K562 (cell line): ENCODE results near the gene OPRD1. TPM values are rescaled to one million over a fixed set of nuclear protein-coding genes. Genes with fewer than 3 reads are reported as not detected.

Experiments used
- CBFA2T2 ChIP-seq: fragments of 450-650 bp; conservative IDR thresholded peaks from 2 replicates; pipeline ENCODE4 v1.6.1; 2017; ENCODE audit warnings: mild to moderate bottlenecking
- CCNT2 ChIP-seq: IDR thresholded peaks from 2 replicates; pipeline ENCODE4 v1.6.1; 2011; ENCODE audit warnings: borderline replicate concordance, low read depth, mild to moderate bottlenecking, moderate library complexity, mixed read lengths, low read length; ENCODE audit not compliant: insufficient read length; ENCODE audit errors: extremely low read depth
- DACH1 ChIP-seq: fragments of 450-650 bp; IDR thresholded peaks from 2 replicates; pipeline ENCODE4 v1.6.1; 2018; ENCODE audit not compliant: partially characterized antibody
- FUS ChIP-seq: fragments of 200-400 bp; formaldehyde crosslinking; optimal IDR thresholded peaks from 2 replicates; pipeline ENCODE3; 2017; ENCODE audit warnings: low read depth, low read length
- GABPB2 ChIP-seq: fragments of 250-450 bp; sonication (Bioruptor Pico); conservative IDR thresholded peaks from 2 replicates; pipeline ENCODE4 v1.5.1; 2021; ENCODE audit warnings: mild to moderate bottlenecking
- HDAC3 ChIP-seq: fragments of 450-650 bp; IDR thresholded peaks from 2 replicates; pipeline ENCODE4 v1.6.1; 2018; ENCODE audit warnings: borderline replicate concordance, mild to moderate bottlenecking, moderate library complexity; ENCODE audit not compliant: partially characterized antibody
- MTA2 ChIP-seq: fragments of 450-650 bp; IDR thresholded peaks from 2 replicates; pipeline ENCODE4 v1.6.1; 2016; ENCODE audit warnings: low read depth
- POLR2G ChIP-seq: fragments of 200-400 bp; formaldehyde crosslinking; IDR thresholded peaks from 2 replicates; pipeline ENCODE4 v1.6.1; 2017; ENCODE audit warnings: low read depth, mild to moderate bottlenecking, antibody characterized with exemption, low read length, moderate library complexity
- POLR2H ChIP-seq: IDR thresholded peaks from 2 replicates; pipeline ENCODE4 v1.6.1; 2016; ENCODE audit warnings: missing genetic modification characterization, low read depth, mild to moderate bottlenecking, control low read depth, missing compliant biosample characterization, moderate library complexity
- PTTG1 ChIP-seq: fragments of 450-650 bp; IDR thresholded peaks from 2 replicates; pipeline ENCODE4 v1.6.1; 2016; ENCODE audit warnings: low read depth, mild to moderate bottlenecking, missing genetic modification characterization, missing compliant biosample characterization
- RNF2 ChIP-seq: sonication (generic); IDR thresholded peaks from 2 replicates; pipeline ENCODE4 v1.6.1; 2016
- SIX5 ChIP-seq, 2 experiments: IDR thresholded peaks; 2 replicates each; pipeline ENCODE4 v1.6.1; 2011; ENCODE audit warnings: low read length in 2 of 2, borderline replicate concordance in 1 of 2, low read depth in 1 of 2, mild to moderate bottlenecking in 1 of 2, moderate library complexity in 1 of 2; ENCODE audit not compliant: insufficient read depth in 1 of 2
- SRSF7 ChIP-seq: fragments of 200-400 bp; formaldehyde crosslinking; optimal IDR thresholded peaks from 2 replicates; pipeline ENCODE3; 2017; ENCODE audit warnings: mild to moderate bottlenecking, low read depth, low read length
- TAF9B ChIP-seq: fragments of 450-650 bp; IDR thresholded peaks from 2 replicates; pipeline ENCODE4 v1.6.1; 2018; ENCODE audit warnings: mild to moderate bottlenecking; ENCODE audit not compliant: partially characterized antibody
- TCF7 ChIP-seq: sonication (generic); IDR thresholded peaks from 2 replicates; pipeline ENCODE4 v1.6.1; 2016; ENCODE audit warnings: antibody characterized with exemption, borderline replicate concordance
- TEAD1 ChIP-seq, 2 experiments: fragments of 450-650 bp in 1 of 2; sonication (generic) in 1 of 2; formaldehyde crosslinking; IDR thresholded peaks; 2 replicates each; pipeline versions ENCODE4 v1.4.0 to v1.8.0; 2020 to 2022; ENCODE audit warnings: mild to moderate bottlenecking in 2 of 2, missing genetic modification reagents in 1 of 2
- TRIM24 ChIP-seq, 2 experiments: fragments of 450-650 bp; IDR thresholded peaks; 2 replicates each; pipeline ENCODE4 v1.6.1; 2016
- XRCC3 ChIP-seq: fragments of 450-650 bp; IDR thresholded peaks from 2 replicates; pipeline ENCODE4 v1.6.1; 2017; ENCODE audit warnings: mild to moderate bottlenecking, moderate library complexity
- ZNF764 ChIP-seq: fragments of 250-450 bp; sonication (Bioruptor Pico); IDR thresholded peaks from 2 replicates; pipeline ENCODE4 v1.4.0; 2020; ENCODE audit warnings: low read depth, mild to moderate bottlenecking, moderate library complexity
- ZNF766 ChIP-seq: fragments of 200-800 bp; sonication (Bioruptor generic); conservative IDR thresholded peaks from 2 replicates; pipeline ENCODE4 v1.6.1; 2016; ENCODE audit warnings: missing genetic modification characterization, missing compliant biosample characterization
- polyA plus RNA-seq, 8 experiments: library from polyadenylated mRNA; depleted of rRNA in 4 of 8; stranded (reverse) in 5 of 8; unstranded in 3 of 8; fragments of >200 nt; fragmentation: Nextera tagmentation in 2 of 8; fragmentation: Illumina TruSeq in 1 of 8; extraction: Ambion mirVana in 2 of 8; extraction: Trizol in 1 of 8; gene quantifications; 2 replicates each; pipeline versions ENCODE4 v1.2.1 to v1.2.3, GENCODE V29; 2011 to 2014; ENCODE audit warnings: inconsistent platforms in 1 of 8, missing spikeins in 1 of 8
- total RNA-seq, 7 experiments: library from RNA; depleted of rRNA in 6 of 7; stranded (reverse); fragments of >200 nt in 6 of 7; fragmentation: Illumina TruSeq in 2 of 7; extraction: Trizol in 2 of 7; gene quantifications; 2 replicates each; pipeline versions ENCODE4 v1.2.1 to v1.2.3, GENCODE V29; 2011 to 2021; ENCODE audit warnings: low replicate concordance in 1 of 7
- TF ChIP-seq, protein P1 (sequence below): fragments of 450-650 bp; IDR thresholded peaks from one replicate; pipeline ENCODE4 v1.6.1; 2018; ENCODE audit warnings: mild to moderate bottlenecking, moderate library complexity; ENCODE audit not compliant: partially characterized antibody
- TF ChIP-seq, protein P2 (sequence below): fragments of 250-450 bp; sonication (Bioruptor Pico); IDR thresholded peaks from 2 replicates; pipeline ENCODE4 v1.4.0; 2020; ENCODE audit warnings: mild to moderate bottlenecking, moderate library complexity
- TF ChIP-seq, protein P3 (sequence below): sonication (generic); formaldehyde crosslinking; IDR thresholded peaks from 2 replicates; pipeline ENCODE4 v1.8.1; 2023; ENCODE audit warnings: mild to moderate bottlenecking, missing genetic modification reagents
- TF ChIP-seq, protein P4 (sequence below): fragments of 250-450 bp; sonication (Bioruptor Pico); IDR thresholded peaks from 2 replicates; pipeline ENCODE4 v1.5.0; 2020; ENCODE audit warnings: mild to moderate bottlenecking

The OPRD1 gene
- total and polyA plus RNA-seq, 9 of the 15 experiments (the other 6 are each of a cell fraction or from before 2014, with no cell fraction given) = under 0.01 to 0.03 (median under 0.01) TPM; not detected in 6

DNA sequence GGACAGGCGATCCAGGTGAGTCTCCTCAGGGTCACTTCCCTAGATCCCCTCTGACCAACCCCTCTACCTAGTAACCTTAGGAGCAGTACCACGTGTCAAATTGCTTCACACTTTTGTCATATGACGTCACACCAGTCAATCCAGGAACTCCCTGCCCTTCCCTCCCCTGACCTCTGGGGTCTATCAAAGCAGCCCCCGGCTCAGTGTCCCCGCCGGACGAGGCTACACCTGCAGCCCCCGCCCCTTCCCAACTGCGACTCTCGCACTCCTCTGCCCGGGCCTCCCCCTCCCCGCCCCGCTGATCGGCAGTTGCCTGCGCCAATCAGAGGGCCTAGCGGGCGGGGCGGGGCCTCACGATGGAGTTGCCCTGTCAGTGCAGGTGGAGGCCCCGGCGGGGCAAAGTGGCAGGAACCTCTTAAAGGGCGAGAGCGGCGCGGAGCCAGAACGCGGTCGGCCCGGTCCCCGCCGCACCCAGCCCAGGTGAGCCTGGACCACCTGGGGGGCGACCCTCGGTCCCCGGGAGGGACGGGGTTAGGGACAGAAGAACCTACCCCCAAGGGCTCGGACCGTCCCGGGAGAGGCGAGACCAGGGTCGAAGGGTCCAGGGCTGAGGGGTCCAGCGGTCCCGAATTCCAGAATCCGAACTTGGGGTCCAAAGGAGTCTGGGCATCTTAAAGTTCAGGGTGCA lies 74.9 kb downstream of the OPRD1 start (continued):
- TF ChIP-seq FUS = no peak
- TF ChIP-seq TAF9B = no peak
- TF ChIP-seq, protein P1, sequence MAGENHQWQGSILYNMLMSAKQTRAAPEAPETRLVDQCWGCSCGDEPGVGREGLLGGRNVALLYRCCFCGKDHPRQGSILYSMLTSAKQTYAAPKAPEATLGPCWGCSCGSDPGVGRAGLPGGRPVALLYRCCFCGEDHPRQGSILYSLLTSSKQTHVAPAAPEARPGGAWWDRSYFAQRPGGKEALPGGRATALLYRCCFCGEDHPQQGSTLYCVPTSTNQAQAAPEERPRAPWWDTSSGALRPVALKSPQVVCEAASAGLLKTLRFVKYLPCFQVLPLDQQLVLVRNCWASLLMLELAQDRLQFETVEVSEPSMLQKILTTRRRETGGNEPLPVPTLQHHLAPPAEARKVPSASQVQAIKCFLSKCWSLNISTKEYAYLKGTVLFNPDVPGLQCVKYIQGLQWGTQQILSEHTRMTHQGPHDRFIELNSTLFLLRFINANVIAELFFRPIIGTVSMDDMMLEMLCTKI = no peak
- TF ChIP-seq CCNT2 = peak; percentile 55
- no peak for TF ChIP-seq ZNF764
- no peak for TF ChIP-seq XRCC3
- TF ChIP-seq MTA2 = 0 out of 2 replicates have a peak, but pooled peaks have one; percentile 20
- TF ChIP-seq POLR2H (tag) = no peak
- TF ChIP-seq TCF7 = no peak
- TF ChIP-seq DACH1 = no peak
- TF ChIP-seq GABPB2 = no peak
- peak in 1 of 2 experiments; percentile 27; a peak in 1 of 4 replicates for TF ChIP-seq TEAD1 (CRISPR knock-in tag; IDR thresholded peaks at IDR 0.05)
- TF ChIP-seq TRIM24 (IDR thresholded peaks at IDR 0.05) = no peak; a peak in 1 of 4 replicates
- TF ChIP-seq, protein P2, sequence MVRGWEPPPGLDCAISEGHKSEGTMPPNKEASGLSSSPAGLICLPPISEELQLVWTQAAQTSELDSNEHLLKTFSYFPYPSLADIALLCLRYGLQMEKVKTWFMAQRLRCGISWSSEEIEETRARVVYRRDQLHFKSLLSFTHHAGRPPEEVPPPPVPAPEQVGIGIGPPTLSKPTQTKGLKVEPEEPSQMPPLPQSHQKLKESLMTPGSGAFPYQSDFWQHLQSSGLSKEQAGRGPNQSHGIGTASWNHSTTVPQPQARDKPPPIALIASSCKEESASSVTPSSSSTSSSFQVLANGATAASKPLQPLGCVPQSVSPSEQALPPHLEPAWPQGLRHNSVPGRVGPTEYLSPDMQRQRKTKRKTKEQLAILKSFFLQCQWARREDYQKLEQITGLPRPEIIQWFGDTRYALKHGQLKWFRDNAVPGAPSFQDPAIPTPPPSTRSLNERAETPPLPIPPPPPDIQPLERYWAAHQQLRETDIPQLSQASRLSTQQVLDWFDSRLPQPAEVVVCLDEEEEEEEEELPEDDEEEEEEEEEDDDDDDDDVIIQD (CRISPR knock-in tag) = 0 out of 2 replicates have a peak, but pooled peaks have one; percentile 56
- TF ChIP-seq PTTG1 = no peak
- TF ChIP-seq RNF2 = no peak
- TF ChIP-seq HDAC3 = no peak
- TF ChIP-seq SIX5 (IDR thresholded peaks at IDR 0.05; ENCODE audit: borderline replicate concordance in 1 of 2, insufficient read depth in 1 of 2, low read depth in 1 of 2, low read length in 2 of 2) = no peak
- TF ChIP-seq, protein P3, sequence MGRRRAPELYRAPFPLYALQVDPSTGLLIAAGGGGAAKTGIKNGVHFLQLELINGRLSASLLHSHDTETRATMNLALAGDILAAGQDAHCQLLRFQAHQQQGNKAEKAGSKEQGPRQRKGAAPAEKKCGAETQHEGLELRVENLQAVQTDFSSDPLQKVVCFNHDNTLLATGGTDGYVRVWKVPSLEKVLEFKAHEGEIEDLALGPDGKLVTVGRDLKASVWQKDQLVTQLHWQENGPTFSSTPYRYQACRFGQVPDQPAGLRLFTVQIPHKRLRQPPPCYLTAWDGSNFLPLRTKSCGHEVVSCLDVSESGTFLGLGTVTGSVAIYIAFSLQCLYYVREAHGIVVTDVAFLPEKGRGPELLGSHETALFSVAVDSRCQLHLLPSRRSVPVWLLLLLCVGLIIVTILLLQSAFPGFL (CRISPR knock-in tag) = no peak
- peak; percentile 59; the same call in 1 of the 2 replicates for TF ChIP-seq ZNF766
- TF ChIP-seq SRSF7 = no peak
- 0 out of 2 replicates have a peak, but pooled peaks have one; percentile 28 for TF ChIP-seq CBFA2T2
- TF ChIP-seq, protein P4, sequence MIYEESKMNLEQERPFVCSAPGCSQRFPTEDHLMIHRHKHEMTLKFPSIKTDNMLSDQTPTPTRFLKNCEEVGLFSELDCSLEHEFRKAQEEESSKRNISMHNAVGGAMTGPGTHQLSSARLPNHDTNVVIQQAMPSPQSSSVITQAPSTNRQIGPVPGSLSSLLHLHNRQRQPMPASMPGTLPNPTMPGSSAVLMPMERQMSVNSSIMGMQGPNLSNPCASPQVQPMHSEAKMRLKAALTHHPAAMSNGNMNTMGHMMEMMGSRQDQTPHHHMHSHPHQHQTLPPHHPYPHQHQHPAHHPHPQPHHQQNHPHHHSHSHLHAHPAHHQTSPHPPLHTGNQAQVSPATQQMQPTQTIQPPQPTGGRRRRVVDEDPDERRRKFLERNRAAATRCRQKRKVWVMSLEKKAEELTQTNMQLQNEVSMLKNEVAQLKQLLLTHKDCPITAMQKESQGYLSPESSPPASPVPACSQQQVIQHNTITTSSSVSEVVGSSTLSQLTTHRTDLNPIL (CRISPR knock-in tag) = no peak
- TF ChIP-seq POLR2G = peak; percentile 94
